Loucy (cell line): ENCODE measurements around the gene ZSCAN2.

Experiments used
- EZH2phosphoT487 ChIP-seq: fragments of 200-600 bp; IDR thresholded peaks from 2 replicates; pipeline ENCODE4 v1.6.1; 2018; ENCODE audit warnings: antibody characterized with exemption, mild to moderate bottlenecking, moderate library complexity, borderline replicate concordance
- TF ChIP-seq, protein P1 (sequence below): fragments of 200-600 bp; sonication (generic); conservative IDR thresholded peaks from 2 replicates; pipeline ENCODE4 v1.5.1; 2014; ENCODE audit warnings: mild to moderate bottlenecking, antibody characterized with exemption, low read length

DNA sequence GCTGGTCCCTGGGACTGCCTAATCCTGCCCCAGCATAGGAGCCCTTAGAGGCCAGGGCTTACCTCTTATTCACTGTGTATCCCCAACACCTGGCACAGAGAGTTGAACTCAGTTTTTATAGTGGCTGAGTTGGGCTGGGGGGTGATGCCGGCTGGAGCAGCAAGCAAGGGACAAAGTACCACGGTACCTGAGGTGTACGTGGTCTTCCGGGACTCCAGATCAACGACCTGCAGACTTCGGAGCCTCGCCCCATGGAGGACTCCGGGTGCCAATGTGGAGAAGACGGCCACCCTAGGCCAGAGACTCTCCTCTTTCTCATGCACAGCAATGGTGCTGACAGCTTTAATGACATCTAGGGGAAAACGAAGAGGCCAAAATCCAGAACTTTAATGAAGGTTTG, 45.2 kb downstream of the ZSCAN2 start:
- TF ChIP-seq, protein P1, sequence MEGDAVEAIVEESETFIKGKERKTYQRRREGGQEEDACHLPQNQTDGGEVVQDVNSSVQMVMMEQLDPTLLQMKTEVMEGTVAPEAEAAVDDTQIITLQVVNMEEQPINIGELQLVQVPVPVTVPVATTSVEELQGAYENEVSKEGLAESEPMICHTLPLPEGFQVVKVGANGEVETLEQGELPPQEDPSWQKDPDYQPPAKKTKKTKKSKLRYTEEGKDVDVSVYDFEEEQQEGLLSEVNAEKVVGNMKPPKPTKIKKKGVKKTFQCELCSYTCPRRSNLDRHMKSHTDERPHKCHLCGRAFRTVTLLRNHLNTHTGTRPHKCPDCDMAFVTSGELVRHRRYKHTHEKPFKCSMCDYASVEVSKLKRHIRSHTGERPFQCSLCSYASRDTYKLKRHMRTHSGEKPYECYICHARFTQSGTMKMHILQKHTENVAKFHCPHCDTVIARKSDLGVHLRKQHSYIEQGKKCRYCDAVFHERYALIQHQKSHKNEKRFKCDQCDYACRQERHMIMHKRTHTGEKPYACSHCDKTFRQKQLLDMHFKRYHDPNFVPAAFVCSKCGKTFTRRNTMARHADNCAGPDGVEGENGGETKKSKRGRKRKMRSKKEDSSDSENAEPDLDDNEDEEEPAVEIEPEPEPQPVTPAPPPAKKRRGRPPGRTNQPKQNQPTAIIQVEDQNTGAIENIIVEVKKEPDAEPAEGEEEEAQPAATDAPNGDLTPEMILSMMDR: no peak
- TF ChIP-seq EZH2phosphoT487: no peak
